ENCODE data around the gene FEM1B.
A peak's percentile ranks its signal among the peaks of the same experiment; 100 is the strongest.

FEM1B gene

DNA sequence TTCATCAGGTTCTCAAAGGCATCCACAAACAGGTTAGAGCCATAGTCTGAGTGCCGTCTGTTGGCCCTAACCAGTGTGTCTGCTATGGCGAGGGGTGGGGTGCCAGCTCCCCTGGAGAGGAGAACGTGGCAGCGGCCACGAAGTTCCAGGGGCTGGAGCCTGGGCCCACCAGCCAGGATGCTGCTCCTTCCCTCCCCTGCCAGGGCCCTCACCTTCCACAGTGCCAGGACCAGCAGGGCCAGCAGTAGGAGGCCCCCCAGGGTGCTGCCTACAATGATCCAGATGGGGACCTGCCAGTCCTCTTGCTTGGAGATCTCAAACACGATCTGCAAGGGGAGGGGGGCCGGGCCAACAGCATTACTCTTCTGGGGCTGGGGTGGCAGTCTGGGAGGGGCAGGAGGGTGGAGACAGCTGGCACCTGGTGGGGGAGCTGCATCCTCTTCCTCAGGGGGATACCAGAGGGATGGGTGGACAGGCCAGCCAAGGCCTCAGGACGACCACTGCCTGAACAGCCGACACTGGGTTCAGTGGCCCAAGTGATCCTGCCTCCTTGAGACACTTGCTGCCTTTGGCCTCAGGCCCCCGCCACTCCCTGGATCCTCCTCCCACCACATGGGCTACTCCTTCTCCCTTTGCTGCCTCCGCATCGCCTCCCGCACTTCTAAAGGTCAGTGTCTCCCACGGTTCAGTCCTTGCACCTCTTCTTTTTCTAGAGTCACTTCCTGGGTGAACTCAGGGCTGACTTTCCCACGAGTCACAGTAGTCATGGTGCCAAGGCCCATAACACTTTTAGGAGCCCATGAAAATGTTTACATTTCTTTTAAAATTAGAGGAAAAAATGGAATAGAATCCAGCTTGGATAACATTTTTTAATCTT lies 26.3 kb downstream of the FEM1B start (continued):
- no peak for TF ChIP-seq ZSCAN30 (tag by site-specific recombination; IDR thresholded peaks at IDR 0.05)
- peak; percentile 83 for TF ChIP-seq ZFHX2 (tag by site-specific recombination; conservative IDR thresholded peaks at IDR 0.05)
- no peak for TF ChIP-seq REPIN1 (tag by site-specific recombination; IDR thresholded peaks at IDR 0.05; ENCODE audit: low read depth)
- TF ChIP-seq, protein P1, sequence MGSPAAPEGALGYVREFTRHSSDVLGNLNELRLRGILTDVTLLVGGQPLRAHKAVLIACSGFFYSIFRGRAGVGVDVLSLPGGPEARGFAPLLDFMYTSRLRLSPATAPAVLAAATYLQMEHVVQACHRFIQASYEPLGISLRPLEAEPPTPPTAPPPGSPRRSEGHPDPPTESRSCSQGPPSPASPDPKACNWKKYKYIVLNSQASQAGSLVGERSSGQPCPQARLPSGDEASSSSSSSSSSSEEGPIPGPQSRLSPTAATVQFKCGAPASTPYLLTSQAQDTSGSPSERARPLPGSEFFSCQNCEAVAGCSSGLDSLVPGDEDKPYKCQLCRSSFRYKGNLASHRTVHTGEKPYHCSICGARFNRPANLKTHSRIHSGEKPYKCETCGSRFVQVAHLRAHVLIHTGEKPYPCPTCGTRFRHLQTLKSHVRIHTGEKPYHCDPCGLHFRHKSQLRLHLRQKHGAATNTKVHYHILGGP (tag by site-specific recombination; IDR thresholded peaks at IDR 0.05) = no peak
- 0 out of 2 replicates have a peak, but pooled peaks have one; percentile 36 for TF ChIP-seq GLIS2 (tag by site-specific recombination; IDR thresholded peaks at IDR 0.05)
- no peak for TF ChIP-seq ZNF10 (tag by site-specific recombination; IDR thresholded peaks at IDR 0.05)
- TF ChIP-seq ZBTB1 (tag by site-specific recombination; IDR thresholded peaks at IDR 0.05) = no peak
- peak; percentile 88 for TF ChIP-seq EGR2 (tag by site-specific recombination; IDR thresholded peaks at IDR 0.05; ENCODE audit: low read depth)

DNA sequence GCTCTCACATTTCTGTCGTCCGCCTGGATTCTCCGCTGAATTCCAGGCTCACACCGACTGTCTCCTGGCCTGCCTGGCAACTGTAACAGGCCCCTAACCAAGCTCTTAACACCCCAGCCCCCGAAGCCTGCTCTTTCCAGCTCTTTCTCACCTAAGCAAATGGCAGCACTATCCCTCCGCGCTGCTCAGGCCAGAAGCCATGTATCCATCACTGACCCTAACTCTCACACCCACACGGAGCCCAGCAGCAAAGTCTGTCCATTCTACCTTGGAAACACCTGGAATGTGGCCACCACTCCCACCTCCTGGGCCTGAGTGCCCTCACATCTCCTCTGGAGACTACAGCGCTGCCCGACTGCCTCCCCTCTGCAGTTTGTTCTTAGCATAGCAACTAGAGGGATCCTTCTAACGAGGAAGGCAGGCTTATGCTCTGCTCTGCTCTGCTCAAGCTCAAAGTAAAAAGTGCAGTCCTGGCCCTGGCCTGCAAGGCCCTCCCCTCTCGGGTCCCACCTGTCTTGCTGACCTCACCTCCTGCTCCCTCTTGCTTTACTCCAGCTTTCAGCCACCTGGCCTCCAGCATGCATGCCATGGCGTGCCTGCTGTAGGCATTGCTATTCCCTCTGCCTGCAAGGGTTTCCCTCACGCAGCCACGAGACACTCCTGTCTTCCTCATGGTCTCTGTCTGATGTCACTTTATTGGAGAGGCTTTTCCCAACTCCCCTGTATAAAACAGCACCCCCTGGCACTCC lies 27.2 kb downstream of the FEM1B start:
- no peak overlapping the region for H3K27ac ChIP-seq (ENCODE audit: extremely low read depth, low read depth, low read length)
- ChIA-PET CTCF (interaction anchor here (0.6 to 7.2 kb wide), 7 partner anchors 52 to 621 kb away, joined by 3 to 158 read pairs (median 3); no protein-coding TSS in a partner anchor), POLR2A (interaction anchor here (0.5 kb wide), 1 partner anchor 443 kb away, joined by 3 read pairs; no protein-coding TSS in a partner anchor)
- H3K4me1 ChIP-seq (ENCODE audit: control insufficient read depth, insufficient read depth, low read length) = no peaks in the 10 kb centered on the region
- no peaks in the 10 kb centered on the region for H3K36me3 ChIP-seq (ENCODE audit: control insufficient read depth in 2 of 2, insufficient read depth in 1 of 2, low read length in 2 of 2)
- H3K4me3 ChIP-seq (ENCODE audit: low read depth, low read length) = no peak overlapping the region
- TF ChIP-seq ZNF791 (tag by site-specific recombination; IDR thresholded peaks at IDR 0.05) (peak; percentile 98), ZNF621 (tag by site-specific recombination; IDR thresholded peaks at IDR 0.05) (no peak), ZNF600 (tag by site-specific recombination; IDR thresholded peaks at IDR 0.05) (peak; percentile 51; the same call in 1 of the 2 replicates), ZFP69B (tag by site-specific recombination; IDR thresholded peaks at IDR 0.05) (0 out of 2 replicates have a peak, but pooled peaks have one; percentile 25), ZNF626 (tag by site-specific recombination; IDR thresholded peaks at IDR 0.05) (no peak), ZFHX2 (tag by site-specific recombination; conservative IDR thresholded peaks at IDR 0.05) (0 out of 2 replicates have a peak, but pooled peaks have one; percentile 4), GLIS2 (tag by site-specific recombination; IDR thresholded peaks at IDR 0.05) (0 out of 2 replicates have a peak, but pooled peaks have one; percentile 32), ZNF335 (tag by site-specific recombination; conservative IDR thresholded peaks at IDR 0.05) (peak; percentile 47)
- TF ChIP-seq, protein P2, sequence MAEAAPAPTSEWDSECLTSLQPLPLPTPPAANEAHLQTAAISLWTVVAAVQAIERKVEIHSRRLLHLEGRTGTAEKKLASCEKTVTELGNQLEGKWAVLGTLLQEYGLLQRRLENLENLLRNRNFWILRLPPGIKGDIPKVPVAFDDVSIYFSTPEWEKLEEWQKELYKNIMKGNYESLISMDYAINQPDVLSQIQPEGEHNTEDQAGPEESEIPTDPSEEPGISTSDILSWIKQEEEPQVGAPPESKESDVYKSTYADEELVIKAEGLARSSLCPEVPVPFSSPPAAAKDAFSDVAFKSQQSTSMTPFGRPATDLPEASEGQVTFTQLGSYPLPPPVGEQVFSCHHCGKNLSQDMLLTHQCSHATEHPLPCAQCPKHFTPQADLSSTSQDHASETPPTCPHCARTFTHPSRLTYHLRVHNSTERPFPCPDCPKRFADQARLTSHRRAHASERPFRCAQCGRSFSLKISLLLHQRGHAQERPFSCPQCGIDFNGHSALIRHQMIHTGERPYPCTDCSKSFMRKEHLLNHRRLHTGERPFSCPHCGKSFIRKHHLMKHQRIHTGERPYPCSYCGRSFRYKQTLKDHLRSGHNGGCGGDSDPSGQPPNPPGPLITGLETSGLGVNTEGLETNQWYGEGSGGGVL (tag by site-specific recombination; IDR thresholded peaks at IDR 0.05) = no peak
- TF ChIP-seq, protein P3, sequence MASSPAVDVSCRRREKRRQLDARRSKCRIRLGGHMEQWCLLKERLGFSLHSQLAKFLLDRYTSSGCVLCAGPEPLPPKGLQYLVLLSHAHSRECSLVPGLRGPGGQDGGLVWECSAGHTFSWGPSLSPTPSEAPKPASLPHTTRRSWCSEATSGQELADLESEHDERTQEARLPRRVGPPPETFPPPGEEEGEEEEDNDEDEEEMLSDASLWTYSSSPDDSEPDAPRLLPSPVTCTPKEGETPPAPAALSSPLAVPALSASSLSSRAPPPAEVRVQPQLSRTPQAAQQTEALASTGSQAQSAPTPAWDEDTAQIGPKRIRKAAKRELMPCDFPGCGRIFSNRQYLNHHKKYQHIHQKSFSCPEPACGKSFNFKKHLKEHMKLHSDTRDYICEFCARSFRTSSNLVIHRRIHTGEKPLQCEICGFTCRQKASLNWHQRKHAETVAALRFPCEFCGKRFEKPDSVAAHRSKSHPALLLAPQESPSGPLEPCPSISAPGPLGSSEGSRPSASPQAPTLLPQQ (tag by site-specific recombination; IDR thresholded peaks at IDR 0.05) = peak; percentile 65
- TF ChIP-seq, protein P4, sequence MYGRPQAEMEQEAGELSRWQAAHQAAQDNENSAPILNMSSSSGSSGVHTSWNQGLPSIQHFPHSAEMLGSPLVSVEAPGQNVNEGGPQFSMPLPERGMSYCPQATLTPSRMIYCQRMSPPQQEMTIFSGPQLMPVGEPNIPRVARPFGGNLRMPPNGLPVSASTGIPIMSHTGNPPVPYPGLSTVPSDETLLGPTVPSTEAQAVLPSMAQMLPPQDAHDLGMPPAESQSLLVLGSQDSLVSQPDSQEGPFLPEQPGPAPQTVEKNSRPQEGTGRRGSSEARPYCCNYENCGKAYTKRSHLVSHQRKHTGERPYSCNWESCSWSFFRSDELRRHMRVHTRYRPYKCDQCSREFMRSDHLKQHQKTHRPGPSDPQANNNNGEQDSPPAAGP (tag by site-specific recombination; IDR thresholded peaks at IDR 0.05) = peak; percentile 38; the same call in 1 of the 2 replicates
- H3K9me3 ChIP-seq (ENCODE audit: control insufficient read depth, insufficient read depth, low read depth, low read length) = no peaks in the 10 kb centered on the region
